HG02970 (cell line): ENCODE measurements around the gene LRRC46.

Source experiments
- ATAC-seq: cut with Tn5 transposase; IDR thresholded peaks from one replicate; pipeline ENCODE4 v1.9.1; 2021; ENCODE audit warnings: mild to moderate bottlenecking, moderate library complexity, moderate number of reproducible peaks; ENCODE audit not compliant: unreplicated experiment, low FRiP score

The LRRC46 gene

DNA sequence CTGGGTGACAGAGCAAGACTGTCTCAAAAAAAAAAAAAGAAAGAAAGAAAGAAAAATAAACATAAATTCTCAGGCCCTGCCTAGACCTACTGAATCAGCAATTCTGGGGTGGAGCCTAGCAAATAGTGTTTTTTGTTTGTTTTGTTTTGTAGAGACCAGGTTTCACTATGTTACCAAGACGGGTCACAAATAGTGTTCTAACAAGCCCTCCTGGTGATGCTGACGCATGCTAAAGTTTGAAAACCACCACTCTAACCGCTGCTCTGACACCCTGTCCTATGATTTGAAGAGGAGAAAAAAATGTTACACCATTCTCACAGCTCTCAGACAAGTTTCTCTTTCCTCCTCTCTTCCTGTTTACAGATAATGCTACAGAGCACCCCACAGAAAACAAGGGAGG, 1.6 kb upstream of the LRRC46 start:
- no peak for ATAC-seq

- no peak for ATAC-seq
Observed at GRCh38 chr17:47830396-47831002, 971 bp upstream of the LRRC46 start.

DNA sequence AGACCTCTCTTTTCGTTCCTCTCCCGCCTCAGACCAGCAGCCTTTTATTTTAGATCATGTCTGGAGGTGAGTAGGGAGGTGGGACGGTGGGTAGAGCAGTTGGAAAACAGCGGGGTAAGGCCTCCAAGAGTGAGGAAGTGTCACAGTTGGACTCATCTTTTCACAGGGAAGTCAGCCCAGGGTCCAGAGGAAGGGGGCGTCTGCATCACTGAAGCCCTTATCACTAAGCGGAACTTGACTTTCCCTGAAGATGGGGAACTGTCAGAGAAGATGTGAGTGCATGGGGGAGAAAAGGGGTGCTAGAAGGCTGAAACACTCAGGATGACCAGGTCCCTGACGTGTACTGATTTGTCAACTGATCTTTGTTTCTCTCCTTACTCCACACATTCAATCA, 461 bp downstream of the LRRC46 start:
- ATAC-seq, result no peak

- ATAC-seq, result no peak
Observed at GRCh38 chr17:47834756-47835155, 3.3 kb downstream of the LRRC46 start.

- no peak for ATAC-seq
Observed at GRCh38 chr17:47836601-47837000, 5.1 kb downstream of the LRRC46 start.

DNA sequence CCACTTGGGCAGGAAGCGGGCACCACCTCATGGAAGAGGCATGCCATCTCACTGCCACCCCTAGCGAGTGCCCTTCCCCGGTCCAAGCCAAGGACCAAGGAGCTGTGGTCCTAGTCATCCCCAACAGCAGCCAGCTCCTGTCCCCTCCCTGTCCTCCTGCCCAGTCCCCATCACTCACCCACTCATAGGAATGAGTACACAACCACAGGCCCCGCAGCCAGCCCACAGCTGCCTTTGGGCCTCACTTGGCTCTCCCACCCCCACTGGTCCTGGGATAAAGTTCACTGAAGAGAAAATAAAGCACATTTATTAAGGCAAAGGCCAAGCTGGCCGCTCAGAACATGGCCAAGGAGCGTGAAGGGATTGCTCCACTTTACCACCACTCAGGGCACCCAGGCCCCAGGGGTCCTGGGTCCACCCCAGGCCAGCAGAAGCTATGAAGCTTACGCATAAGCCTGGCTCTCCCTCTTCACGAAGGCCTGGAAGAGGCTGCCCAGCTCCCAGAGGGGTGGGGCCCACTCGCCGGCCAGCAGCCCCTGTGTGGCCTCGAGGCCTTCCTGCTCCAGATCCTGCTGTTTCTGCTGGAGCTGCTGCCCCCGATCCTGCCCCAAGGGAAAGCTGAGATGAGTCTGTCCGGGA, 6.0 kb downstream of the LRRC46 start:
- ATAC-seq, result no peak

GRCh38 chr17:47838636-47839035, 7.2 kb downstream of the LRRC46 start:
- ATAC-seq, result no peak

DNA sequence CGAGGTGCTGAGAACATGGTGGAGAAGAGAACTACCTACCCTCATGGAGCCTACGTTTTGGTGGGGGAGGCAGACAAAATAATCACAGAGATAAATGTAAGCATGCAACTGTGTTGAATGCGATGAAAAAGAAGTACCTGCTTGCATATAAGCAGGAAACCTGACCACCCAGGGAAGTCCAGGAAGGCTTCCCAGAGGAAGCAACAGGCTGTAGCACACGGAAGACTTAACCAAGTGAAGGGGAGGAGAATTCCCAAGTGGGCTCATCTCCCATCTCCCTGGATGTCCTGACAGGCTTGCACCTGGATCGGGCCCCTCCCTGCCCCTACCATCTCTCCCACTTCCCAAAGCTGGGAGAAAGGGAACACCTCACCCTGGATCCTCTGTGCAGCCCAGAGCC, 7.6 kb downstream of the LRRC46 start:
- ATAC-seq, result no peak

- ATAC-seq, result no peak
Observed at GRCh38 chr17:47840001-47840741, 8.7 kb downstream of the LRRC46 start.

DNA sequence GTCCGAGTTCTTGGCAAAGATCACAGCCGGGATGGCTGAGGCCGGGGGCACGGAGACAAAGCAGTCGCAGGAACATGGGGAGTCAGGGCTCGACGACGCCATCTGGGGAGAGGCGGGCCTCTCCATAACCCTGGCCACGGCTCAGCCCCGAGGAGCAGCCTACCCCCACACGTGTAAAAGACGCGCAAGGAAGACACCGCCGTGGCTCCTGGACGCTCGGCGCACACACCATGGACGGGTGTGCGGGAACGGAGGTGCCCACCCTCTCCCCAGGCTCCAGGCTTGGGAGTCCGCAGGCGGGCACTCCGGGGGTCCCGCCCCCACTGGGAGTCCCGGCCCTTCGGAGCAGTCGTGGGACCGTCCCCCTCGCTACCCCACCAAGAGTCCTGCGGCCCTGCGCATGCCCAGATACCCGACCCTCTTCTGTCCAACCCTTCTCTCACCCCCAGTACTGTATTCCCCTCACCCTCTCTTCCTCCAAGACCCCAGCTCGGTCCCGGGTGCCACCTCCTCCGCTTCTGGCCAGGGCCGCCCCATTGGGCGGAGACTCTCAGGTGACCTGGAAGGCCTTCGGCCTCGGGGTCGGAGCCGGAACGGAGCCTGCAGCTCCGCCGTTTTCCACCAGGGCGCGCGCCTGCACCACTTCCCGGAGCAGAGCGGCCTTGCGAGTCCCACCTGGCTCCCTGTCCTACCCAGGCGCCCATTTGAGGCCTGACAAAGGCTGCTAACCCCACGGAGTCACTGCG, 9.4 kb downstream of the LRRC46 start, which contains the start of gene SCRN2:
Gene SCRN2, minus strand, starts transcription at position 532 of the 746 bp plus-strand sequence. Its CDS starts 430 bp downstream, at position 102.
- peak; percentile 85 for ATAC-seq

- ATAC-seq, result no peak
Observed at GRCh38 chr17:47841488-47842291, 10.2 kb downstream of the LRRC46 start.

DNA sequence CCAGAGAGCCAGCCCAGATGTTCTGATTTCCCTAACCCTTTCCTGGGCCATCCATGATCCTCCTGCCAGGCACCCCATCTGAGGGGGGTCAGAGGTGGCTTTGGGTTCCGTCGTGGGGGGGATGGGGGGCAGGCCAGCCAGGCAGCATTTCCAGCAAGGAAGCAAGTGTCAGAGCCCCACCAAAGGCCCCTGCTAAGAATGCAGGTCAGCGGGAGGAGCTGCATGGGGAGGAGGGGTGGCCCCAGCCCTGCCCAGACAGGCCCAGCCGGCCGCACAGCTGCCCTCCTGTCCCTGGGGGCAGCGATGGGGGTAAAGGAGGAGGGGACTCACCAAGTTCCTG, 11.9 kb downstream of the LRRC46 start:
- ATAC-seq, result no peak

DNA sequence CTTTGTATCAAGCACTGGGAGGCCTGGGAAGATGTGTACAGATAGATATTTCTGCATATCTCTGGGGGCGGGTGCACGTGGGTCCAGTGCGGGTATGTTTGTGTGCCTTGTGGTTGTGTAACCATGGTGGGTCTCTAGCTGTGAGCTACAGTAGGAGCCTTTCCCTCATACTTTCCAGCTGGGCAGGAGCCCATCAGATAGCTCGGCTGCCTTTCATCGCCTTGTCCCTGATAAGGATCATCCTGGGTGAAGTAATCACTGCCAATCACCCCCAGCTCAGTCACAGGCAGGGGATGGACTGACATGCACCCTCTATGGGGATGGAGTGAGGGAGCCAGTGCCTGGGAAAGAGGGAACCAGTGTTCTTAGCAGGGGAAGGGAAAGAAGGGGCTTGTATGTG, 12.8 kb downstream of the LRRC46 start:
- no peak for ATAC-seq

GRCh38 chr17:47844814-47845715, 13.6 kb downstream of the LRRC46 start:
- no peak for ATAC-seq

DNA sequence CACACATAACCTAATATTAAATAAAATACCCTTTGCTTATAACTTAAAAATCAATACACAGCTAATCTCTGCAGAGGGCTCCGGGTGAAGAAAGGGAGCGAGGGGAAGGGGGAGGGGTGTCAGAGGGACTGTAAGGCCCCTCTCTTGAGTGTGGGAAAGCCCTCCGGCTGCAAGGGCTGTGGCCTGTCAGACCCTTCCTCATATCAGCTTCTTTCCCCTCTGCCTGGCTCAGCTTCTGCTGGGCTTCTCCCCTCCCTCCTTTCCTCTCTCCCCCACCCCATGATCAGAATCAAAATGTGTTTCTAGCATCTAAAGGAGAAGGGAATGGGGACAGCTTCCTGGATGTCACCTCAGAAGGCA, 14.2 kb downstream of the LRRC46 start:
- ATAC-seq, result no peak

DNA sequence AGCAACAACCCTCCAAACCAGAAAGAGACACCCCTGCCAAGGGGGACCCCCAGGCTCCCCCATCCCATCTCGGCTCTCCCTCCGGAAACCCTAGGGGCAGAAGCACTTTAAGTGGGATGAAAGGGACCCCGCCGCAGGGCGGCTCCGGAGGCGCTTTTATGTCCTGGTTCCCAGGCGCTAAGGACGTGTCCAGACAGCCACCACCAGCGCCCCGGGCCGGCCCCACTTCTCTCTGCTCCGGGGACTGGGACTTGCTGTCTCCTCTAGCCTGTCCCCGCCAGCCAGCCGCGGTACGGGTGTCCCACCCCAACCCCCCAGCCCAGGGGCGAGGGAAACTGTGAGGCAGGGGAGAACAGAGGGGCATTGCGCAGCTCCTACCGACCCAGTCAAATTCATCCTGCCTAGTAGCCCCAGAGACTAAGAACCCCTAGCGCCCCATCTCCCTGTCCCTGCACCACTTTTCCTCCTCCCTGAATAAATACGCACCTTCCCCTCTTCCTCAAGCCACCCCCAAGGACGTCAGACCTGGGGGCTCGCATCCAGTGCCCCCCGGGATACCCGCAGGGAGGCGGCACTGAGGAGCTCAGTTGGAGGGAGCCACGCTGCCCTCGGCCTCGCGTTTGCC, 15.4 kb downstream of the LRRC46 start:
- no peak for ATAC-seq

DNA sequence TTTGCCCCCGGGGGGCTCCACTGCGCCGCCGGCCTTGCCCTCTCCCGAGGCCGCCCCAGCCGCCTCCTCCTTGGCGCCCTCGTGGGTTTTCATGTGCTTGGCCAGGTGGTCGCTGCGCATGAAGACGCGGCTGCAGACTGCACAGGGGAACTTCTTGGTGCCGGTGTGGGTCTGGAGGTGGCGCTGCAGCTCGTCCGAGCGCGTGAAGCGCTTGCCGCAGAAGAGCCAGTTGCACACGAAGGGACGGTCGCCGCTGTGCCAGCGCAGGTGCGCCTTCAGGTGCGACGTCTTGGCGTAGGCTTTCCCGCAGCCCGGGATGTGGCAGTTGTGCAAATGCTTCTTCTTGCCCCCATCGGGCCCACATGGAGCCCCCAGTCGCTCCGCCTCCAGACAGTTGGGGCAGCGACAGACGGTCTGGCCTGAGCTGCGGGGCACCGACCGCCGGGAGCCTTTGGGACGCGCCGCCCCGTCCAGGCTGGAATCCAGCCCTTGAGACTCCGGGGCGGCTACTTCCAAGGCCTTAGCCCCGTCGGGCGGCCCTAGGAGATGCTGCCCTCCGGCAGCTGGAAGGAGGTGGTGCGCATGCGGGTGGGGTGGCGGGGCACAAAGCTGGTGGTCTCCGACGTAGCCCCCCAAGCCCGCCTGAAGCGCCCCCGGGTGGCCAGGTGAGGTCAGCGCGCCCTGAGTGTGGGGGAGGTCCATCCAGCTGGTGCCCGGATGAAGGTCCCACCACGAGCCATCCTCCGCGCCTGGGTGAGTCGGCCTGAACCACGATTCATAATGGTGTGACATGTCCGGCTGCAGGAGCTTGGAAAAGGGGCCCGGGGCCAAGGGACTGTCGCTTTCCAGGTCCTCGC, 16.1 kb downstream of the LRRC46 start:
- ATAC-seq, result no peak

- ATAC-seq, result no peak
Observed at GRCh38 chr17:47848198-47848513, 16.7 kb downstream of the LRRC46 start.
